ENCODE data around the gene ATP11A.

Gene ATP11A

DNA sequence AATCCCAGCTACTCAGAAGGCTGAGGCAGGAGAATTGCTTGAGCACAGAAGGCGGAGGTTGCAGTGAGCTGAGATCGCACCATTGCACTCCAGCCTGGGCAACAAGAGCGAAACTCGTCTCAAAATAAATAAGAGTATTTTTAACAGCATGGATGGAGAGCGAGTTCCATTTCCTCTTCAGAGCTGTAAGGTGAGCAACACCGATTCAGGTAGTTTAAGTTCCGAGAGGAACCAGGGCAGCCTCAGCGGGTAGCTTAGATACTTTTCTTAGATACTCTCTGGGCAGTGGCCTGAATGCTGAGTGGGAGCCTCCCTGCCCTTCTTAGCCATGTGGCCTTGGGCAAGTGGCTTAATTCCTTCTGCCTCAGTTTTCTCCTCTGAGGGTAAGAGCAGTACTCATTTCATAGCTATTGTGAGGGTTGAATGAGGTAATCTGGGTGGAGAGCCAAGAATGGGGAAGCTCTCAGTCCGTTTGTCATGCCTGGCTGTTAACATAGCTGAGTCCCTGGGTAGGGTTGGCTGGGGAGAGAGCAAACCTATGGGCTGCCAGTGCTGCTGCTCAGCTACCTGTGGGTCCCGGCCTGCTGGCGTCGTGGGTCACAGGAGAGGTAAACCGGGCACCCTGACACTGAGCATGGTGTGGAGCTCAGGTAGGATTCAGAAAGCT lies 4.1 kb downstream of the ATP11A start:
- no peak overlapping the region for H3K4me3 ChIP-seq (ENCODE audit: low read depth, low read length)
- H3K4me1 ChIP-seq (ENCODE audit: control insufficient read depth, insufficient read depth, low read length) = peaks cover 31% of the 10 kb centered on the region
- H3K9me3 ChIP-seq (ENCODE audit: control insufficient read depth, insufficient read depth, low read length) = no peaks in the 10 kb centered on the region
- peaks cover 6% of the 10 kb centered on the region; the same call in 1 of the 2 replicates for H3K27me3 ChIP-seq (ENCODE audit: control insufficient read depth, insufficient read depth, low read length)
- no peak overlapping the region for H3K9ac ChIP-seq (ENCODE audit: low read depth, low read length)
- peaks cover 5% of the 10 kb centered on the region for H3K36me3 ChIP-seq (ENCODE audit: control insufficient read depth, insufficient read depth, low read length)
- no peak overlapping the region for H3K27ac ChIP-seq (ENCODE audit: low read depth, low read length)

DNA sequence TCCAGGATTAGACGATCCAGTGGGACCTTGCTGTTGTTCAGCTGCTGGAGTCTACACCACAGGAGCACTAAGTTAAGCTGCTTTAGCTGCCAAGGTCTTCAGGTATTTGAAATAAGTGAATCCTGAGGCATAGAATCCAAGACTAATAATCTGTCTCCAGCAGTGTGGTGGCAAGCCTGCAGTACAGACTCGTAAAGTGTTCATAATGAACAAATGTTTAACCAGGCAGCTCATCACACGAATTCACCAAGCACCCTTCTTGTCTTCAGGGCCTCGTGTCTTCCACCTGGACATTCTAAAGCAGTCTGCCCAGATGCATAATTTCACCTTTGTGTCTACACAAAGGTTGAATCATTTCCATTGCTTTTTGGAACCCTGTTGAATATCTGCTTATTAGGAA lies 5.3 kb downstream of the ATP11A start:
- H3K27ac ChIP-seq (ENCODE audit: low read depth, low read length) = no peak overlapping the region
- no peak overlapping the region for H3K4me3 ChIP-seq (ENCODE audit: low read depth, low read length)

DNA sequence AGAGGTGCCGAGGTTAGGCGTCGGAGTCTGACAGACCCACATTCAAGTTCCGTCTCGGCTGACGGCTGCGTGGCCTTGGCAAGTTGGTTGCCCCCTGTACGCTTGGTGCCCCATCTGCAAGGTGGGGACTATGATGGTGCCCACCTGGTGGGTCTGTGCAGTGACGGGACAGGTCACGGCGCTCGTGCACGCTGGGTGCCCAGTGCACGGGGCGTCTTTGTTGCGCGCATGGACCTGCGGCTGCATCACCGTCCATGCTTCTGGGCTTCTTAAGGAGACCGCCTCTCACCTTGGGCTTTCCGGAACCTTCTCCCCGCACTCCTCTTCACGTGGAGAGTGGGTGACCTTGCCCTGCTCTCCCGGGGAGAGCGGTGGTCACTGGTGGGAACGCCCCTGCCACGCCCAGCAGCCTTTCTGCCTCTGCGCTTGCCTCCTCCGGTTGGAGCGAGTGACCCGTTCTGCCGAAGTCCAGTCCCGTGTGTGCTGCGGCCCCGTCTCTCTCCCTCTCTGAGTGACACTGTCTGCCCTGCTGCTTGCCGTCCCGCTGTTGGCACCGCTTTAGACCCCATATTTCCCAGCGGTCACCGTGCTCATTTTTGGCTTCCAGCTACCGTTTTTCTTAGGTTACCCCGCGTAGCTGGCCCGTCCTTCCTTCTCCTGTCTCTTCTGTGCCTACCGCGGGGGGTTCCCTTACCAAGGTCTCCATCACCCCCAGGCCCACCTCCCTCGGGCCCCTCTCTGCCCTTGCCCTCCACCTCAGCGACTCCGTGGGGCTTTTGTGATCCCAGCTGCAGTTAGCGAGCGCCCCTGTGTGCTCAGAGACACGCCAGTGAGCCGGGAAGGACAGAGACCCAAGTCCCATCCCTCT lies 6.4 kb downstream of the ATP11A start:
- Histone ChIP-seq H3K4me3 (ENCODE audit: low read depth, low read length) (no peak overlapping the region), H3K9ac (ENCODE audit: low read depth, low read length) (no peak overlapping the region), H3K9me3 (ENCODE audit: control insufficient read depth, insufficient read depth, low read length) (no peaks in the 10 kb centered on the region), H3K36me3 (ENCODE audit: control insufficient read depth, insufficient read depth, low read length) (peaks cover 5% of the 10 kb centered on the region), H3K27me3 (ENCODE audit: control insufficient read depth, insufficient read depth, low read length) (peaks cover 6% of the 10 kb centered on the region; the same call in 1 of the 2 replicates), H3K4me1 (ENCODE audit: control insufficient read depth, insufficient read depth, low read length) (peaks cover 27% of the 10 kb centered on the region), H3K27ac (ENCODE audit: low read depth, low read length) (no peak overlapping the region)

More for the DNA sequence above, 5.3 kb downstream of the ATP11A start:
- Histone ChIP-seq H3K4me1 (ENCODE audit: control insufficient read depth, insufficient read depth, low read length) (peaks cover 27% of the 10 kb centered on the region), H3K9me3 (ENCODE audit: control insufficient read depth, insufficient read depth, low read length) (no peaks in the 10 kb centered on the region), H3K9ac (ENCODE audit: low read depth, low read length) (no peak overlapping the region), H3K27me3 (ENCODE audit: control insufficient read depth, insufficient read depth, low read length) (peaks cover 6% of the 10 kb centered on the region; the same call in 1 of the 2 replicates), H3K36me3 (ENCODE audit: control insufficient read depth, insufficient read depth, low read length) (peaks cover 5% of the 10 kb centered on the region)

DNA sequence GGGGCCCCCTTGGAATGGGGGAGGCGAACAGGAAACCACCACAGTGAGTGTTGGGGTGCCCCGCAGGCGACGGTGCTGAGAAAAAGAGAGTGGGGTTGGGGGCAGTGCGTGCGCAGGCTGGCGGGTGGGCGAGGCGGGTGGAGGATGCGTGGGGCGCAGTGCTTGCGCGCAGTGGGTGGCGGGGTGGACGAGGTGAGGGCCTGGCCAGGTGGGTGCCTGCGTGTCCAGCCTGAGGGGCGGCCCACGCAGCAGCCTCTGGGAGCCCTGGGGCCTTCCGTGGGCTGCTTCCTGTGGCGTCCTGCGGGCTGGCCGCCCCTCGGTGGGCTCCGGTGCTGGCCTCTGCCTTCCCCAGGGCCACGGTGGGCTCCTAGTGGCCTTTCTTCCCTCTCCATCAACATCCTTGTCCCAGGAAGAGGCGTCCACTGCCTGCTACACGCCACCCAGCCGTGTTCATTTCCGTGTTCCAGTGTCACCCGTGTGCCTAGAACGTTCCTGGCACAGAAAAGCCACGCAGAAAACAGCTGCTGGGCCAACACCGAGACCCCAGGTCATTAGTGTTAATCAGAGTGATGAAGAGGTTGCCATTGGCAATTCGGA lies 7.1 kb downstream of the ATP11A start:
- Histone ChIP-seq H3K9ac (ENCODE audit: low read depth, low read length) (no peak overlapping the region), H3K27ac (ENCODE audit: low read depth, low read length) (no peak overlapping the region), H3K9me3 (ENCODE audit: control insufficient read depth, insufficient read depth, low read length) (no peaks in the 10 kb centered on the region), H3K36me3 (ENCODE audit: control insufficient read depth, insufficient read depth, low read length) (peaks cover 5% of the 10 kb centered on the region), H3K4me1 (ENCODE audit: control insufficient read depth, insufficient read depth, low read length) (peaks cover 22% of the 10 kb centered on the region), H3K27me3 (ENCODE audit: control insufficient read depth, insufficient read depth, low read length) (no peaks in the 10 kb centered on the region), H3K4me3 (ENCODE audit: low read depth, low read length) (no peak overlapping the region)

GRCh38 chr13:112697756-112698655 lies 8.2 kb downstream of the ATP11A start:
- no peak overlapping the region for H3K9ac ChIP-seq (ENCODE audit: low read depth, low read length)
- H3K4me3 ChIP-seq (ENCODE audit: low read depth, low read length) = no peak overlapping the region
- no peaks in the 10 kb centered on the region for H3K9me3 ChIP-seq (ENCODE audit: control insufficient read depth, insufficient read depth, low read length)
- H3K4me1 ChIP-seq (ENCODE audit: control insufficient read depth, insufficient read depth, low read length) = peaks cover 24% of the 10 kb centered on the region
- H3K36me3 ChIP-seq (ENCODE audit: control insufficient read depth, insufficient read depth, low read length) = peaks cover 5% of the 10 kb centered on the region
- H3K27ac ChIP-seq (ENCODE audit: low read depth, low read length) = no peak overlapping the region
- no peaks in the 10 kb centered on the region for H3K27me3 ChIP-seq (ENCODE audit: control insufficient read depth, insufficient read depth, low read length)

DNA sequence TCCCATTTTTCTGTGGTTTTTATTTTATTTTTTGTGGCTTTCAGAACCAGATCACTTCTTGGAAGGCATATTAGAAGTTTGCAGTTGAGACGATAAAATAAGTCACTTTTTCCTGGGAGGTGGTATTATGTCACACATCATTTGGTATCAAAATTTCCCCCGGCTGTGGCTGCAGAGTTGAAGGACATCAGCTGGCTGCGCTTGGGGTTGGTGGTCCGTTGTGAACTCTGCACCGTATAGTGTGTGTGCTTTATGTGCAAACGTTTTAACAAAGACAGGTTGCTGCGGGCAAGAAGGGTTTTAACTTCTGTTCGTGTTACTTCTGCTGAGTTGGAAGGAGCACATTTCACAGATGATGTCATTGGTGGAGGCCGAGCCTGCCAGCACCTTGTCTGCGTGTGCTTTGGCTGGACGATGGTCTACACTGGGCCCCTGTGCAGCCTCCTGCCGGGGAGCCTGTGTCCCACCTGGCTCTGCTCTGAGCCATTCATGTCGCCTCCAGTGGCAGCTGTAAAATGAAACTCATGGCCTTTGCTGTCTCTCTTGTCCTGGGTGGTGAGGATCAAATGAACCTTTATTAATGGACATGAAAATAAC lies 9.6 kb downstream of the ATP11A start:
- H3K4me3 ChIP-seq (ENCODE audit: low read depth, low read length) = no peak overlapping the region
- H3K9me3 ChIP-seq (ENCODE audit: control insufficient read depth, insufficient read depth, low read length) = no peaks in the 10 kb centered on the region
- no peak overlapping the region for H3K9ac ChIP-seq (ENCODE audit: low read depth, low read length)
- no peak overlapping the region for H3K27ac ChIP-seq (ENCODE audit: low read depth, low read length)
- peaks cover 29% of the 10 kb centered on the region for H3K4me1 ChIP-seq (ENCODE audit: control insufficient read depth, insufficient read depth, low read length)
- H3K27me3 ChIP-seq (ENCODE audit: control insufficient read depth, insufficient read depth, low read length) = no peaks in the 10 kb centered on the region
- peaks cover 5% of the 10 kb centered on the region for H3K36me3 ChIP-seq (ENCODE audit: control insufficient read depth, insufficient read depth, low read length)

- Histone ChIP-seq H3K9ac (ENCODE audit: low read depth, low read length) (no peak overlapping the region), H3K9me3 (ENCODE audit: control insufficient read depth, insufficient read depth, low read length) (no peaks in the 10 kb centered on the region), H3K4me1 (ENCODE audit: control insufficient read depth, insufficient read depth, low read length) (peaks cover 38% of the 10 kb centered on the region), H3K36me3 (ENCODE audit: control insufficient read depth, insufficient read depth, low read length) (no peaks in the 10 kb centered on the region), H3K27me3 (ENCODE audit: control insufficient read depth, insufficient read depth, low read length) (no peaks in the 10 kb centered on the region), H3K27ac (ENCODE audit: low read depth, low read length) (no peak overlapping the region), H3K4me3 (ENCODE audit: low read depth, low read length) (no peak overlapping the region)
Observed at GRCh38 chr13:112700291-112701060, 10.6 kb downstream of the ATP11A start.

- peaks cover 40% of the 10 kb centered on the region for H3K4me1 ChIP-seq (ENCODE audit: control insufficient read depth, insufficient read depth, low read length)
- H3K27me3 ChIP-seq (ENCODE audit: control insufficient read depth, insufficient read depth, low read length) = no peaks in the 10 kb centered on the region
- no peaks in the 10 kb centered on the region for H3K9me3 ChIP-seq (ENCODE audit: control insufficient read depth, insufficient read depth, low read length)
- no peaks in the 10 kb centered on the region for H3K36me3 ChIP-seq (ENCODE audit: control insufficient read depth, insufficient read depth, low read length)
- no peak overlapping the region for H3K4me3 ChIP-seq (ENCODE audit: low read depth, low read length)
- no peak overlapping the region for H3K9ac ChIP-seq (ENCODE audit: low read depth, low read length)
- H3K27ac ChIP-seq (ENCODE audit: low read depth, low read length) = no peak overlapping the region
Observed at GRCh38 chr13:112702341-112702985, 12.6 kb downstream of the ATP11A start.

DNA sequence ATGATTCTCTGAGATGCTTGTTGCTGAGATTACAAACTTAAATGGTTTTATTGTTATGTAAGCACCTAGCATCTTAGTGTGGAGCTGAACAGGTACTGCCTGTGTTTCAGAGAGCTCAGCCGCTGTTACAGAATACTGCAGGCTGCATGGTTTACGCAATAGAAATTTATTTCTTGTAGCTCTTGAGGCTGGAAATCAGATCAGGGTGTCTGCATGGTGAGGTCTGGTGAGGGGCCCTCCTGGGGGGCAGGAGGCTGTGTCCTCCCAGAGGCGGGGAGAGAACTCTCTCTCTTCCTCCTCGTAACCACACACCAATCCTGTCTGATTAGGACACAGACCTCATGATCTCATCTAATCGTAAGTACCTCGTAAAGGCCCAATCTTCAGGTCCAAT lies 13.1 kb downstream of the ATP11A start:
- no peak overlapping the region for H3K9ac ChIP-seq (ENCODE audit: low read depth, low read length)
- peak overlapping the region; percentile 2 for H3K27ac ChIP-seq (ENCODE audit: low read depth, low read length)
- no peaks in the 10 kb centered on the region for H3K36me3 ChIP-seq (ENCODE audit: control insufficient read depth, insufficient read depth, low read length)
- H3K27me3 ChIP-seq (ENCODE audit: control insufficient read depth, insufficient read depth, low read length) = no peaks in the 10 kb centered on the region
- peaks cover 38% of the 10 kb centered on the region for H3K4me1 ChIP-seq (ENCODE audit: control insufficient read depth, insufficient read depth, low read length)
- no peaks in the 10 kb centered on the region for H3K9me3 ChIP-seq (ENCODE audit: control insufficient read depth, insufficient read depth, low read length)
- H3K4me3 ChIP-seq (ENCODE audit: low read depth, low read length) = no peak overlapping the region
